HG03045 (cell line): Measurements from ENCODE around the gene ARHGAP26.
"Not testable (repeated sequence)": the region's sequence is repeated elsewhere in the genome, so short reads cannot be mapped to it uniquely, and the experiment has no call there.

Experiments
- ATAC-seq: cut with Tn5 transposase; IDR thresholded peaks from one replicate; pipeline ENCODE4 v1.9.1; 2021; ENCODE audit warnings: mild to moderate bottlenecking, moderate library complexity; ENCODE audit not compliant: unreplicated experiment

Gene ARHGAP26

GRCh38 chr5:143102411-143102810 is 332.2 kb downstream of the ARHGAP26 start:
- ATAC-seq, result no peak

GRCh38 chr5:143105216-143105905 is 335.2 kb downstream of the ARHGAP26 start:
- no peak for ATAC-seq

- ATAC-seq, result no peak
Measured at GRCh38 chr5:143106174-143106573, 336.0 kb downstream of the ARHGAP26 start.

GRCh38 chr5:143108498-143109128 is 338.4 kb downstream of the ARHGAP26 start:
- no peak for ATAC-seq

GRCh38 chr5:143110591-143110990 is 340.4 kb downstream of the ARHGAP26 start:
- ATAC-seq, result no peak

GRCh38 chr5:143111799-143112198 is 341.6 kb downstream of the ARHGAP26 start:
- ATAC-seq, result no peak

GRCh38 chr5:143113461-143113860 is 343.3 kb downstream of the ARHGAP26 start:
- no peak for ATAC-seq

GRCh38 chr5:143114481-143114880 is 344.3 kb downstream of the ARHGAP26 start:
- ATAC-seq, result no peak

- no peak for ATAC-seq
Measured at GRCh38 chr5:143115381-143115780, 345.2 kb downstream of the ARHGAP26 start.

- no peak for ATAC-seq
Measured at GRCh38 chr5:143116814-143117213, 346.6 kb downstream of the ARHGAP26 start.

- no peak for ATAC-seq
Measured at GRCh38 chr5:143117821-143118220, 347.6 kb downstream of the ARHGAP26 start.

- no peak for ATAC-seq
Measured at GRCh38 chr5:143118222-143118621, 348.0 kb downstream of the ARHGAP26 start.

GRCh38 chr5:143118818-143119217 is 348.6 kb downstream of the ARHGAP26 start:
- not testable (repeated sequence) for ATAC-seq

GRCh38 chr5:143119291-143119769 is 349.2 kb downstream of the ARHGAP26 start:
- ATAC-seq, result peak; percentile 59

- ATAC-seq, result no peak
Measured at GRCh38 chr5:143119881-143120341, 349.7 kb downstream of the ARHGAP26 start.

- no peak for ATAC-seq
Measured at GRCh38 chr5:143120460-143121134, 350.4 kb downstream of the ARHGAP26 start.

GRCh38 chr5:143121135-143121475 is 350.9 kb downstream of the ARHGAP26 start:
- no peak for ATAC-seq

GRCh38 chr5:143124593-143124992 is 354.4 kb downstream of the ARHGAP26 start:
- no peak for ATAC-seq

- no peak for ATAC-seq
Measured at GRCh38 chr5:143126174-143127019, 356.2 kb downstream of the ARHGAP26 start.

GRCh38 chr5:143128412-143129071 is 358.4 kb downstream of the ARHGAP26 start:
- ATAC-seq, result no peak
